ENCODE measurements around the gene GRAMD1B.

DNA sequence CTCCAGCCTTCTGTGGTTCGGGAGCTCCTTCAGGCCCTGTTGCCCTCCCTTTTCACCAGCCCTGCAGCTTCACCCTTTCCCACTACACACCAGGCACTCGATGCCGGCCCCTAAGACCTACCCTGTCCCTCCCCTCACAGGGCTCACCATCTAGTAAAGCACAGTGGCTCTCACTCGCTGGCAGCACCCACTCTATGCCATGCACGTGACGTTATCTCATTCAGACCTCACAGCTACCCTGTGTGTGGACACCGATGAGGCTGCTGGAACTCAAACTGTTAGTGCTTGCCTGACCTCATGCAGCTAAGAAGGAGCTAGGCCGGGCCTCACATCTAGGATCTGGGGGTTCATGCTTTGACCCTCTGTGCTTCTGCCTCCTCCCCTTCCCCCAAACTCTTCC, 178.9 kb downstream of the GRAMD1B start:
- TF ChIP-seq, protein P1, sequence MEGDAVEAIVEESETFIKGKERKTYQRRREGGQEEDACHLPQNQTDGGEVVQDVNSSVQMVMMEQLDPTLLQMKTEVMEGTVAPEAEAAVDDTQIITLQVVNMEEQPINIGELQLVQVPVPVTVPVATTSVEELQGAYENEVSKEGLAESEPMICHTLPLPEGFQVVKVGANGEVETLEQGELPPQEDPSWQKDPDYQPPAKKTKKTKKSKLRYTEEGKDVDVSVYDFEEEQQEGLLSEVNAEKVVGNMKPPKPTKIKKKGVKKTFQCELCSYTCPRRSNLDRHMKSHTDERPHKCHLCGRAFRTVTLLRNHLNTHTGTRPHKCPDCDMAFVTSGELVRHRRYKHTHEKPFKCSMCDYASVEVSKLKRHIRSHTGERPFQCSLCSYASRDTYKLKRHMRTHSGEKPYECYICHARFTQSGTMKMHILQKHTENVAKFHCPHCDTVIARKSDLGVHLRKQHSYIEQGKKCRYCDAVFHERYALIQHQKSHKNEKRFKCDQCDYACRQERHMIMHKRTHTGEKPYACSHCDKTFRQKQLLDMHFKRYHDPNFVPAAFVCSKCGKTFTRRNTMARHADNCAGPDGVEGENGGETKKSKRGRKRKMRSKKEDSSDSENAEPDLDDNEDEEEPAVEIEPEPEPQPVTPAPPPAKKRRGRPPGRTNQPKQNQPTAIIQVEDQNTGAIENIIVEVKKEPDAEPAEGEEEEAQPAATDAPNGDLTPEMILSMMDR (IDR thresholded peaks at IDR 0.05) = no peak
- TF ChIP-seq EP300 (IDR thresholded peaks at IDR 0.05) (no peak), POLR2A (IDR thresholded peaks at IDR 0.05) (no peak)

Measured in suprapubic skin (tissue), 3 donors.